Activated CD4-positive, alpha-beta T cell treated with anti-CD3 and anti-CD28 coated beads for 36 hours (primary cell): ENCODE results near the gene TMX4. TPM values are rescaled to one million over a fixed set of nuclear protein-coding genes. Genes with fewer than 3 reads are reported as not detected.

ENCODE experiments used
- ATAC-seq: fragments of 200-7000 bp; cut with Tn5 transposase; one replicate; pipeline ENCODE4 v1.10.0; 2021; ENCODE audit warnings: mild to moderate bottlenecking, moderate library complexity
- CTCF ChIA-PET: fragments of 350-600 bp; sonication (Branson Sonifier 250); formaldehyde crosslinking; loops from one replicate; lab custom pipeline; 2021; ENCODE audit warnings: antibody characterized with exemption; lab: Charles Lee
- POLR2A ChIA-PET: fragments of 350-600 bp; sonication (Branson Sonifier 250); formaldehyde crosslinking; loops from one replicate; lab custom pipeline; 2021; ENCODE audit warnings: antibody characterized with exemption, inconsistent platforms; lab: Charles Lee
- DNase-seq: peaks from one replicate; pipeline ENCODE4 v3.0.0-alpha.2; 2020
- H3K27ac Mint-ChIP-seq: one replicate; pipeline ENCODE4 v1.8.0; 2021; ENCODE audit warnings: mixed read lengths
- H3K27me3 Mint-ChIP-seq: one replicate; pipeline ENCODE4 v1.8.0; 2021; ENCODE audit warnings: mixed read lengths
- H3K36me3 Mint-ChIP-seq: one replicate; pipeline ENCODE4 v1.8.0; 2021; ENCODE audit warnings: low read depth, mixed read lengths
- H3K4me1 Mint-ChIP-seq: one replicate; pipeline ENCODE4 v1.8.0; 2021; ENCODE audit warnings: mixed read lengths
- H3K4me3 Mint-ChIP-seq: one replicate; pipeline ENCODE4 v1.8.0; 2021; ENCODE audit warnings: mild to moderate bottlenecking, moderate library complexity, mixed read lengths
- H3K9me3 Mint-ChIP-seq: one replicate; pipeline ENCODE4 v1.8.0; 2021; ENCODE audit warnings: low read depth, mixed read lengths
- intact Hi-C, 2 experiments: fragments of 100-400 bp; cut with DNase I in 1 of 2; cut with micrococcal nuclease in 1 of 2; formaldehyde crosslinking; loops; one replicate each; pipeline versions ENCODE4 v1.14.2 to v1.15.1; 2022 to 2024; cut with DNase I, micrococcal nuclease
- total RNA-seq, 2 experiments: library from RNA; stranded (reverse); gene quantifications; one replicate each; pipeline ENCODE4 v1.2.3, GENCODE V29; 2021

Gene TMX4
- total RNA-seq, result 10 to 100 TPM; 19.2 to 25.9 TPM

- DNase-seq, result peak; percentile 94
- Mint-ChIP-seq H3K4me3 (peak within 1 kb of the TSS; percentile 85), H3K9me3 (no peaks in the 10 kb centered on the region), H3K27ac (peak within 1 kb of the TSS; percentile 75), H3K36me3 (no peaks in the 10 kb centered on the region), H3K27me3 (no peaks in the 10 kb centered on the region), H3K4me1 (peaks cover 24% of the 10 kb centered on the region)
- ChIA-PET POLR2A (no interaction called here), CTCF (interaction anchor here (4.8 kb wide), 1 partner anchor 25 kb away, joined by 17 read pairs; no protein-coding TSS in a partner anchor)
- ATAC-seq, result peak; percentile 84
- intact Hi-C loops, result loop anchor here in 1 of 2 experiments (2.0 to 5.0 kb wide), 2 partner anchors 113 to 193 kb away; partner anchors contain the start of gene PLCB1
Observed at GRCh38 chr20:8019246-8019997, at the start of gene TMX4. Gene TMX4, minus strand, starts transcription at chr20:8019761. Its CDS starts 148 bp downstream, at chr20:8019613.

- DNase-seq (no peak), ATAC-seq (no peak)
- POLR2A ChIA-PET, result no interaction called here
- H3K4me1 Mint-ChIP-seq, result no peaks in the 10 kb centered on the region
- no peaks in the 10 kb centered on the region for H3K36me3 Mint-ChIP-seq
- no peak overlapping the region for H3K27ac Mint-ChIP-seq
- intact Hi-C loops, result no loop called here
- no peaks in the 10 kb centered on the region for H3K9me3 Mint-ChIP-seq
- CTCF ChIA-PET, result interaction anchor here (1.1 to 1.7 kb wide), 2 partner anchors 23 to 654 kb away, joined by 3 to 8 read pairs; no protein-coding TSS in a partner anchor
- H3K27me3 Mint-ChIP-seq, result peaks cover 5% of the 10 kb centered on the region
- H3K4me3 Mint-ChIP-seq, result no peak overlapping the region
Observed at GRCh38 chr20:8067082-8067481, 47.5 kb upstream of the TMX4 start.

GRCh38 chr20:8066662-8067061 is 47.1 kb upstream of the TMX4 start:
- H3K36me3 Mint-ChIP-seq, result no peaks in the 10 kb centered on the region
- H3K4me1 Mint-ChIP-seq, result no peaks in the 10 kb centered on the region
- no peaks in the 10 kb centered on the region for H3K9me3 Mint-ChIP-seq
- ChIA-PET CTCF (interaction anchor here (1.1 to 1.7 kb wide), 2 partner anchors 23 to 655 kb away, joined by 3 to 8 read pairs; no protein-coding TSS in a partner anchor), POLR2A (no interaction called here)
- H3K27ac Mint-ChIP-seq, result no peak overlapping the region
- ATAC-seq (no peak), DNase-seq (no peak)
- intact Hi-C loops, result no loop called here
- no peak overlapping the region for H3K4me3 Mint-ChIP-seq
- peaks cover 5% of the 10 kb centered on the region for H3K27me3 Mint-ChIP-seq

- POLR2A ChIA-PET, result no interaction called here
- intact Hi-C loops, result no loop called here
- peaks cover 7% of the 10 kb centered on the region for H3K27me3 Mint-ChIP-seq
- no peaks in the 10 kb centered on the region for H3K9me3 Mint-ChIP-seq
- no peak overlapping the region for H3K4me3 Mint-ChIP-seq
- H3K4me1 Mint-ChIP-seq, result no peaks in the 10 kb centered on the region
- no peak overlapping the region for H3K27ac Mint-ChIP-seq
- CTCF ChIA-PET, result interaction anchor here (0.6 to 1.7 kb wide), 2 partner anchors 22 to 128 kb away, joined by 3 to 8 read pairs; no protein-coding TSS in a partner anchor
- ATAC-seq (no peak), DNase-seq (no peak)
- H3K36me3 Mint-ChIP-seq, result no peaks in the 10 kb centered on the region
Observed at GRCh38 chr20:8065691-8066090, 46.1 kb upstream of the TMX4 start.

- Mint-ChIP-seq H3K27ac (no peak overlapping the region), H3K27me3 (peaks cover 5% of the 10 kb centered on the region), H3K36me3 (no peaks in the 10 kb centered on the region), H3K4me3 (no peak overlapping the region), H3K9me3 (no peaks in the 10 kb centered on the region), H3K4me1 (no peaks in the 10 kb centered on the region)
- ATAC-seq (no peak), DNase-seq (no peak)
- intact Hi-C loops, result loop anchor here in 1 of 2 experiments (5.0 kb wide), 1 partner anchor 35 kb away; no protein-coding TSS in a partner anchor
- ChIA-PET CTCF (interaction anchor here (0.6 to 1.0 kb wide), 2 partner anchors 18 to 1948 kb away, joined by 3 read pairs; no protein-coding TSS in a partner anchor), POLR2A (no interaction called here)
Observed at GRCh38 chr20:8062756-8063155, 43.2 kb upstream of the TMX4 start.

- intact Hi-C loops, result loop anchor here in 1 of 2 experiments (5.0 kb wide), 1 partner anchor 35 kb away; no protein-coding TSS in a partner anchor
- Mint-ChIP-seq H3K4me3 (no peak overlapping the region), H3K27ac (no peak overlapping the region), H3K36me3 (no peaks in the 10 kb centered on the region), H3K9me3 (no peaks in the 10 kb centered on the region), H3K27me3 (peaks cover 5% of the 10 kb centered on the region), H3K4me1 (no peaks in the 10 kb centered on the region)
- ChIA-PET CTCF (interaction anchor here (0.6 to 1.0 kb wide), 2 partner anchors 17 to 1947 kb away, joined by 3 read pairs; no protein-coding TSS in a partner anchor), POLR2A (interaction anchor here (0.6 kb wide), 1 partner anchor 11 kb away, joined by 3 read pairs; no protein-coding TSS in a partner anchor)
- ATAC-seq, result no peak
- no peak for DNase-seq
Observed at GRCh38 chr20:8061861-8062518, 42.4 kb upstream of the TMX4 start.

- ChIA-PET CTCF (no interaction called here), POLR2A (no interaction called here)
- Mint-ChIP-seq H3K9me3 (no peaks in the 10 kb centered on the region), H3K27ac (no peak overlapping the region), H3K36me3 (no peaks in the 10 kb centered on the region), H3K4me3 (no peak overlapping the region), H3K27me3 (peaks cover 5% of the 10 kb centered on the region), H3K4me1 (no peaks in the 10 kb centered on the region)
- DNase-seq (no peak), ATAC-seq (no peak)
- intact Hi-C loops, result loop anchor here in 1 of 2 experiments (5.0 kb wide), 1 partner anchor 34 kb away; no protein-coding TSS in a partner anchor
Observed at GRCh38 chr20:8060977-8061376, 41.4 kb upstream of the TMX4 start.

- Mint-ChIP-seq H3K27me3 (peaks cover 1% of the 10 kb centered on the region), H3K27ac (no peak overlapping the region), H3K4me1 (no peaks in the 10 kb centered on the region), H3K9me3 (no peaks in the 10 kb centered on the region), H3K4me3 (no peak overlapping the region), H3K36me3 (no peaks in the 10 kb centered on the region)
- ChIA-PET CTCF (interaction anchor here (1.3 to 1.4 kb wide), 2 partner anchors 12 to 15 kb away, joined by 6 to 7 read pairs; no protein-coding TSS in a partner anchor), POLR2A (no interaction called here)
- DNase-seq (no peak), ATAC-seq (no peak)
- intact Hi-C loops, result loop anchor here in 1 of 2 experiments (5.0 kb wide), 1 partner anchor 664 kb away; no protein-coding TSS in a partner anchor
Observed at GRCh38 chr20:8057871-8058270, 38.3 kb upstream of the TMX4 start.

GRCh38 chr20:8055096-8055495 is 35.5 kb upstream of the TMX4 start:
- POLR2A ChIA-PET, result no interaction called here
- H3K27me3 Mint-ChIP-seq, result peaks cover 3% of the 10 kb centered on the region

GRCh38 chr20:8050157-8050837 is 30.7 kb upstream of the TMX4 start:
- no peak overlapping the region for H3K27ac Mint-ChIP-seq
- POLR2A ChIA-PET, result interaction anchor here (0.5 kb wide), 1 partner anchor 12 kb away, joined by 3 read pairs; no protein-coding TSS in a partner anchor
- no peak for ATAC-seq
- no peak overlapping the region for H3K4me3 Mint-ChIP-seq
- intact Hi-C loops, result no loop called here
- H3K27me3 Mint-ChIP-seq, result peaks cover 3% of the 10 kb centered on the region
- CTCF ChIA-PET, result interaction anchor here (0.8 to 2.3 kb wide), 2 partner anchors 54 to 671 kb away, joined by 3 to 6 read pairs; no protein-coding TSS in a partner anchor
- no peaks in the 10 kb centered on the region for H3K36me3 Mint-ChIP-seq
- H3K9me3 Mint-ChIP-seq, result no peaks in the 10 kb centered on the region
- H3K4me1 Mint-ChIP-seq, result no peaks in the 10 kb centered on the region
- no peak for DNase-seq

More at GRCh38 chr20:8055096-8055495, 35.5 kb upstream of the TMX4 start:
- Mint-ChIP-seq H3K4me3 (no peak overlapping the region), H3K36me3 (no peaks in the 10 kb centered on the region), H3K4me1 (no peaks in the 10 kb centered on the region), H3K9me3 (no peaks in the 10 kb centered on the region), H3K27ac (no peak overlapping the region)
- DNase-seq (no peak), ATAC-seq (no peak)
- intact Hi-C loops, result loop anchor here in 1 of 2 experiments (5.0 kb wide), 1 partner anchor 667 kb away; no protein-coding TSS in a partner anchor
- CTCF ChIA-PET, result interaction anchor here (1.5 kb wide), 1 partner anchor 11 kb away, joined by 8 read pairs; no protein-coding TSS in a partner anchor
